Measurements from ENCODE around the gene USP44. TPM values are rescaled to one million over a fixed set of nuclear protein-coding genes. Genes with fewer than 3 reads are reported as not detected.

Gene USP44
- total RNA-seq (1 to 10 TPM; 5.4 to 5.6 TPM), polyA plus RNA-seq (1 to 10 TPM; 1.4 to 2.2 TPM)

- CTCF ChIA-PET (ENCODE audit: partially characterized antibody): no interaction called here
- no peak for DNase-seq
- Histone ChIP-seq H3K27ac (ENCODE audit: low read depth, low read length) (no peak within 1 kb of the TSS), H3K4me3 (ENCODE audit: low read length in 2 of 2) (no peak within 1 kb of the TSS), H3K36me3 (ENCODE audit: insufficient read depth, low read length) (no peaks in the 10 kb centered on the region), H3K27me3 (ENCODE audit: insufficient read depth, low read length) (no peaks in the 10 kb centered on the region), H3K4me1 (ENCODE audit: insufficient read depth, low read length) (peaks cover 13% of the 10 kb centered on the region), H3K9me3 (ENCODE audit: control insufficient read depth in 1 of 2, low read length in 2 of 2) (no peaks in the 10 kb centered on the region)
- Mint-ChIP-seq H3K4me3 (peak within 1 kb of the TSS; percentile 7 to 74 (median 53)), H3K9me3 (peaks cover 0 to 6% (median 2%) of the 10 kb centered on the region in 8 donors), H3K4me1 (peaks cover 14 to 53% (median 28%) of the 10 kb centered on the region in 4 donors), H3K27ac (peak within 1 kb of the TSS in 5 of 7 donors; percentile 11 to 61 (median 46)), H3K36me3 (peaks cover 0 to 2% of the 10 kb centered on the region in 2 donors), H3K27me3 (peaks cover 6 to 17% of the 10 kb centered on the region in 2 donors)
- POLR2A ChIA-PET (ENCODE audit: partially characterized antibody): no interaction called here
- intact Hi-C loops (cut with micrococcal nuclease): no loop called here
Measured at GRCh38 chr12:95551305-95551704, at the start of gene USP44. USP44 (minus strand) TSS chr12:95551476; CDS start chr12:95534256, 17,220 bp downstream.

- H3K4me1 ChIP-seq (ENCODE audit: insufficient read depth, low read length): no peaks in the 10 kb centered on the region
- H3K9me3 ChIP-seq (ENCODE audit: control insufficient read depth in 1 of 2, low read length in 2 of 2): no peaks in the 10 kb centered on the region
- Mint-ChIP-seq H3K27me3 (peaks cover 0 to 4% of the 10 kb centered on the region in 2 donors), H3K36me3 (no peaks in the 10 kb centered on the region), H3K4me1 (no peaks in the 10 kb centered on the region), H3K27ac (no peak overlapping the region), H3K4me3 (no peak overlapping the region), H3K9me3 (no peaks in the 10 kb centered on the region)
- no peak overlapping the region for H3K27ac ChIP-seq (ENCODE audit: low read depth, low read length)
- H3K27me3 ChIP-seq (ENCODE audit: insufficient read depth, low read length): no peaks in the 10 kb centered on the region
- CTCF ChIA-PET (ENCODE audit: partially characterized antibody): no interaction called here
- no peak for DNase-seq
- POLR2A ChIA-PET (ENCODE audit: partially characterized antibody): no interaction called here
- intact Hi-C loops (cut with micrococcal nuclease): no loop called here
- no peaks in the 10 kb centered on the region for H3K36me3 ChIP-seq (ENCODE audit: insufficient read depth, low read length)
- H3K4me3 ChIP-seq (ENCODE audit: low read length in 2 of 2): no peak overlapping the region
Measured at GRCh38 chr12:95600567-95600966, 49.3 kb upstream of the USP44 start.

DNA sequence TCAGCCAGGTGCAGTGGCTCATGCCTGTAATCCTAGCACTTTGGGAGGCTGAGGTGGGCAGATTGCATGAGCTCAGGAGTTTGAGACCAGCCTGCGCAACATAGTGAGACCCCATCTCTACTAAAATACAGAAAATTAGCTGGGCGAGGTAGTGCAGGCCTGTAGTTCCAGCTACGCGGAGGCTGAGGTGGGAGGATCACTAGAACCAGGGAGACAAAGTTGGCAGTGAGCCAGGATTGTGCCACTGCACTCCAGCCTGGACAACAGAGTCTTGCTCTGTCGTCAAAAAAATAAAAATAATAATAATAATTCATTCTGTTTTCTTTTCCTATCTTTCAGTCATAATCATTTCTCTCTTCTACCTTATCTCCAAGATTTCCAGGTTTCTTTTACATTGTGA, 48.6 kb upstream of the USP44 start:
- Mint-ChIP-seq H3K4me1 (no peaks in the 10 kb centered on the region), H3K27ac (no peak overlapping the region), H3K27me3 (peaks cover under 1 to 4% of the 10 kb centered on the region in 2 donors), H3K4me3 (no peak overlapping the region), H3K36me3 (no peaks in the 10 kb centered on the region), H3K9me3 (no peaks in the 10 kb centered on the region)
- H3K4me3 ChIP-seq (ENCODE audit: low read length in 2 of 2): no peak overlapping the region
- intact Hi-C loops (cut with micrococcal nuclease): no loop called here
- H3K9me3 ChIP-seq (ENCODE audit: control insufficient read depth in 1 of 2, low read length in 2 of 2): no peaks in the 10 kb centered on the region
- no peak for DNase-seq
- ChIA-PET POLR2A (ENCODE audit: partially characterized antibody) (no interaction called here), CTCF (ENCODE audit: partially characterized antibody) (no interaction called here)
- no peaks in the 10 kb centered on the region for H3K4me1 ChIP-seq (ENCODE audit: insufficient read depth, low read length)
- H3K27me3 ChIP-seq (ENCODE audit: insufficient read depth, low read length): no peaks in the 10 kb centered on the region
- no peaks in the 10 kb centered on the region for H3K36me3 ChIP-seq (ENCODE audit: insufficient read depth, low read length)
- no peak overlapping the region for H3K27ac ChIP-seq (ENCODE audit: low read depth, low read length)

DNA sequence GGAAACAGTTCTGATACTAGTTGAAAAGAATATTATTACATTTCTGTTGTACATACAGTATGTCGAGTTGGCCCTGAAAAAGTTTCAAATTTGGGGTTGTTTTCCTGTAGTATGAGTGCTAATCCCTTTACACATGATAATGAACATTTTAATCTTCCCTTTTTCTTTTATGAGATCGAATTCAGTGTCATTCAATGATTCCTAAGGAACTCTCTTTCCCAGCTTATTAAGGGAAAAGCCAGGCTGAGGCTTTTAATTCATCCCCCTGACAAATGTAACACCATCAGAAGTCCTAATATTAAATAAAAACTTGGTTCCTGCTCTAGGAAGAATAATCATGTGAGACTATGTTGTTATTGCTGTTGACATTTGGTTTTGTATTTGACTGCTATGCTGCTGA, 42.9 kb upstream of the USP44 start:
- Mint-ChIP-seq H3K4me1 (no peaks in the 10 kb centered on the region), H3K27me3 (peaks cover 1 to 6% of the 10 kb centered on the region in 2 donors), H3K9me3 (no peaks in the 10 kb centered on the region), H3K4me3 (no peak overlapping the region), H3K27ac (no peak overlapping the region), H3K36me3 (no peaks in the 10 kb centered on the region)
- intact Hi-C loops (cut with micrococcal nuclease): no loop called here
- no peaks in the 10 kb centered on the region for H3K36me3 ChIP-seq (ENCODE audit: insufficient read depth, low read length)
- ChIA-PET POLR2A (ENCODE audit: partially characterized antibody) (no interaction called here), CTCF (ENCODE audit: partially characterized antibody) (no interaction called here)
- no peaks in the 10 kb centered on the region for H3K4me1 ChIP-seq (ENCODE audit: insufficient read depth, low read length)
- H3K9me3 ChIP-seq (ENCODE audit: control insufficient read depth in 1 of 2, low read length in 2 of 2): no peaks in the 10 kb centered on the region
- H3K27ac ChIP-seq (ENCODE audit: low read depth, low read length): no peak overlapping the region
- no peak overlapping the region for H3K4me3 ChIP-seq (ENCODE audit: low read length in 2 of 2)
- no peak for DNase-seq
- H3K27me3 ChIP-seq (ENCODE audit: insufficient read depth, low read length): no peaks in the 10 kb centered on the region

GRCh38 chr12:95593266-95593871, 42.1 kb upstream of the USP44 start:
- peaks cover 1 to 6% of the 10 kb centered on the region in 2 donors for H3K27me3 Mint-ChIP-seq
- ChIA-PET CTCF (ENCODE audit: partially characterized antibody) (no interaction called here), POLR2A (ENCODE audit: partially characterized antibody) (no interaction called here)
- Histone ChIP-seq H3K27ac (ENCODE audit: low read depth, low read length) (no peak overlapping the region), H3K9me3 (ENCODE audit: control insufficient read depth in 1 of 2, low read length in 2 of 2) (no peaks in the 10 kb centered on the region), H3K27me3 (ENCODE audit: insufficient read depth, low read length) (no peaks in the 10 kb centered on the region), H3K4me3 (ENCODE audit: low read length in 2 of 2) (no peak overlapping the region), H3K4me1 (ENCODE audit: insufficient read depth, low read length) (no peaks in the 10 kb centered on the region), H3K36me3 (ENCODE audit: insufficient read depth, low read length) (no peaks in the 10 kb centered on the region)
- intact Hi-C loops (cut with micrococcal nuclease): no loop called here
- H3K36me3 Mint-ChIP-seq: no peaks in the 10 kb centered on the region
- H3K27ac Mint-ChIP-seq: no peak overlapping the region
- no peaks in the 10 kb centered on the region for H3K9me3 Mint-ChIP-seq
- no peak for DNase-seq
- no peak overlapping the region for H3K4me3 Mint-ChIP-seq
- H3K4me1 Mint-ChIP-seq: no peaks in the 10 kb centered on the region

GRCh38 chr12:95591731-95592130, 40.5 kb upstream of the USP44 start:
- H3K4me3 Mint-ChIP-seq: no peak overlapping the region

DNA sequence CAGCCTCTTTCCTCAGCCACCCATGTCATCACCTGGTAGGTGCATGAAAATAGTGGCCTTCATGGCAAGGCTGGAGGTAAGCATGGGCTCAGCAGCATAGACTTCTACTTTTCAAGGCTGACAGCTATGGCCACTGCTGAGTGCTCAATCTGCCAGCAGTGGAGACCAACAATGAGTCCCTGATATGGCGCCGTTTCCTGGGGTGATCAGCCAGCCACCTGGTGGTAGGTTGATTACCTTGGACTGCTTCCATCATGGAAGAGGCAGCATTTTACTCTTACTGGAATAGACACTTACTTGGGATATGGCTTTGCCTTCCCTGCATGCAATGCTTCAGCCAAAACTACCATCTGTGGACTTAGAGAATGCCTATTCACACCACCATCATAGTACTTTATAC, 39.5 kb upstream of the USP44 start:
- DNase-seq: no peak
- H3K9me3 ChIP-seq (ENCODE audit: control insufficient read depth in 1 of 2, low read length in 2 of 2): no peaks in the 10 kb centered on the region
- no peak overlapping the region for H3K27ac Mint-ChIP-seq
- peaks cover 6% of the 10 kb centered on the region in 2 donors for H3K27me3 Mint-ChIP-seq
- H3K4me3 ChIP-seq (ENCODE audit: low read length in 2 of 2): no peak overlapping the region
- H3K27ac ChIP-seq (ENCODE audit: low read depth, low read length): no peak overlapping the region
- H3K36me3 Mint-ChIP-seq: no peaks in the 10 kb centered on the region
- no peaks in the 10 kb centered on the region for H3K4me1 ChIP-seq (ENCODE audit: insufficient read depth, low read length)
- CTCF ChIA-PET (ENCODE audit: partially characterized antibody): no interaction called here
- H3K27me3 ChIP-seq (ENCODE audit: insufficient read depth, low read length): no peaks in the 10 kb centered on the region
- intact Hi-C loops (cut with micrococcal nuclease): no loop called here
- H3K4me1 Mint-ChIP-seq: no peaks in the 10 kb centered on the region
- H3K36me3 ChIP-seq (ENCODE audit: insufficient read depth, low read length): no peaks in the 10 kb centered on the region
- H3K4me3 Mint-ChIP-seq: no peak overlapping the region
- no peaks in the 10 kb centered on the region for H3K9me3 Mint-ChIP-seq
- POLR2A ChIA-PET (ENCODE audit: partially characterized antibody): no interaction called here

More at GRCh38 chr12:95591731-95592130, 40.5 kb upstream of the USP44 start:
- no peak for DNase-seq
- H3K4me1 Mint-ChIP-seq: no peaks in the 10 kb centered on the region
- Histone ChIP-seq H3K4me3 (ENCODE audit: low read length in 2 of 2) (no peak overlapping the region), H3K27ac (ENCODE audit: low read depth, low read length) (no peak overlapping the region), H3K4me1 (ENCODE audit: insufficient read depth, low read length) (no peaks in the 10 kb centered on the region), H3K9me3 (ENCODE audit: control insufficient read depth in 1 of 2, low read length in 2 of 2) (no peaks in the 10 kb centered on the region), H3K36me3 (ENCODE audit: insufficient read depth, low read length) (no peaks in the 10 kb centered on the region), H3K27me3 (ENCODE audit: insufficient read depth, low read length) (no peaks in the 10 kb centered on the region)
- H3K27me3 Mint-ChIP-seq: peaks cover 6% of the 10 kb centered on the region in 2 donors
- no peaks in the 10 kb centered on the region for H3K36me3 Mint-ChIP-seq
- intact Hi-C loops (cut with micrococcal nuclease): no loop called here
- no peaks in the 10 kb centered on the region for H3K9me3 Mint-ChIP-seq
- no peak overlapping the region for H3K27ac Mint-ChIP-seq
- CTCF ChIA-PET (ENCODE audit: partially characterized antibody): no interaction called here
- POLR2A ChIA-PET (ENCODE audit: partially characterized antibody): no interaction called here

- Mint-ChIP-seq H3K36me3 (no peaks in the 10 kb centered on the region), H3K27me3 (peaks cover 5 to 10% of the 10 kb centered on the region in 2 donors), H3K4me1 (no peaks in the 10 kb centered on the region), H3K9me3 (no peaks in the 10 kb centered on the region), H3K4me3 (no peak overlapping the region), H3K27ac (no peak overlapping the region)
- Histone ChIP-seq H3K27me3 (ENCODE audit: insufficient read depth, low read length) (no peaks in the 10 kb centered on the region), H3K4me1 (ENCODE audit: insufficient read depth, low read length) (no peaks in the 10 kb centered on the region), H3K4me3 (ENCODE audit: low read length in 2 of 2) (no peak overlapping the region), H3K36me3 (ENCODE audit: insufficient read depth, low read length) (no peaks in the 10 kb centered on the region), H3K27ac (ENCODE audit: low read depth, low read length) (no peak overlapping the region), H3K9me3 (ENCODE audit: control insufficient read depth in 1 of 2, low read length in 2 of 2) (no peaks in the 10 kb centered on the region)
- intact Hi-C loops (cut with micrococcal nuclease): no loop called here
- POLR2A ChIA-PET (ENCODE audit: partially characterized antibody): no interaction called here
- CTCF ChIA-PET (ENCODE audit: partially characterized antibody): interaction anchor here (0.7 kb wide), 1 partner anchor 1172 kb away, joined by 3 read pairs; no protein-coding TSS in a partner anchor
- DNase-seq: no peak
Measured at GRCh38 chr12:95583933-95584332, 32.7 kb upstream of the USP44 start.

All from CD4-positive, alpha-beta memory T cell (primary cell).